Endothelial cell of umbilical vein (primary cell): ENCODE data around the gene GALNT17. TPM values are rescaled to one million over a fixed set of nuclear protein-coding genes. Genes with fewer than 3 reads are reported as not detected.

Experiments used
- BruUV-seq: library from RNA; stranded (reverse); fragments of 400-500 nt; replicated peaks from 2 replicates; lab custom pipeline; 2021; lab: Mats Ljungman, UMichigan
- CTCF ChIA-PET: fragments of 300-600, 350-600 bp; sonication (Branson Sonifier 250); formaldehyde crosslinking; loops from one replicate; lab custom pipeline; 2021; ENCODE audit warnings: antibody characterized with exemption, inconsistent platforms; lab: Charles Lee
- POLR2A ChIA-PET: fragments of 300-600, 350-600 bp; sonication (Branson Sonifier 250); formaldehyde crosslinking; loops from one replicate; lab custom pipeline; 2021; ENCODE audit warnings: antibody characterized with exemption, inconsistent platforms; lab: Charles Lee
- DNase-seq: peaks from one replicate; pipeline ENCODE4 v3.0.0-alpha.2; 2011; ENCODE audit warnings: low read depth, low spot score
- FAIRE-seq: peaks from 2 replicates; lab custom pipeline; 2011; peaks lifted over from hg19 to GRCh38; lab: Jason Lieb, UNC
- H2AFZ ChIP-seq: 2 replicates; pipeline ENCODE4 v1.6.0; 2012; ENCODE audit warnings: low read depth, low read length, control low read depth, inconsistent platforms
- H3K27ac ChIP-seq: 2 replicates; pipeline ENCODE4 v1.5.1; 2011; ENCODE audit warnings: low read depth, mild to moderate bottlenecking, control low read depth, low read length, moderate library complexity; ENCODE audit not compliant: insufficient read depth
- H3K27me3 ChIP-seq, 2 experiments: 2 replicates each; pipeline versions ENCODE4 v1.6.0 to v1.6.1; 2011; ENCODE audit warnings: low read length in 2 of 2, mixed read lengths in 1 of 2; ENCODE audit not compliant: control insufficient read depth in 2 of 2, insufficient read depth in 2 of 2
- H3K36me3 ChIP-seq, 2 experiments: 2 replicates in 1 of 2; 3 replicates in 1 of 2; pipeline ENCODE4 v1.5.1; 2011; ENCODE audit warnings: low read length in 2 of 2, mild to moderate bottlenecking in 1 of 2, moderate library complexity in 1 of 2; ENCODE audit not compliant: control insufficient read depth in 2 of 2, insufficient read depth in 2 of 2; ENCODE audit errors: extremely low read depth in 1 of 2
- H3K4me1 ChIP-seq: 3 replicates; pipeline ENCODE4 v1.5.1; 2011; ENCODE audit warnings: mild to moderate bottlenecking, low read length; ENCODE audit not compliant: control insufficient read depth, insufficient read depth; ENCODE audit errors: extremely low read depth
- H3K4me2 ChIP-seq: 2 replicates; pipeline ENCODE4 v1.6.1; 2011; ENCODE audit warnings: low read length, control low read depth, mixed read lengths; ENCODE audit not compliant: insufficient read depth
- H3K4me3 ChIP-seq, 3 experiments: fragments of 200-600 bp in 1 of 3; sonication (generic), shearing (Covaris generic) in 1 of 3; replicated peaks in 1 of 3; 2 replicates each; pipeline ENCODE4 v1.5.1; 2011 to 2016; ENCODE audit warnings: control low read depth in 3 of 3, low read length in 3 of 3, mild to moderate bottlenecking in 2 of 3, inconsistent platforms in 1 of 3, low read depth in 1 of 3, moderate library complexity in 1 of 3; ENCODE audit not compliant: insufficient read depth in 1 of 3
- H3K79me2 ChIP-seq: 2 replicates; pipeline ENCODE4 v1.6.0; 2012; ENCODE audit warnings: low read length, inconsistent platforms; ENCODE audit not compliant: control insufficient read depth, insufficient read depth
- H3K9ac ChIP-seq: replicated peaks from 2 replicates; pipeline ENCODE3; 2011; ENCODE audit warnings: low read length, control low read depth; ENCODE audit not compliant: insufficient read depth; ENCODE audit errors: extremely low read depth
- H3K9me1 ChIP-seq: replicated peaks from 3 replicates; pipeline ENCODE4 v1.6.0; 2011; ENCODE audit warnings: mild to moderate bottlenecking, low read length; ENCODE audit not compliant: control insufficient read depth, insufficient read depth; ENCODE audit errors: extremely low read depth
- H3K9me3 ChIP-seq: replicated peaks from 2 replicates; pipeline ENCODE4 v1.5.1; 2012; ENCODE audit warnings: low read length, inconsistent platforms; ENCODE audit not compliant: control insufficient read depth, insufficient read depth
- H4K20me1 ChIP-seq: replicated peaks from 2 replicates; pipeline ENCODE3; 2011; ENCODE audit warnings: mild to moderate bottlenecking, low read length; ENCODE audit not compliant: control insufficient read depth, insufficient read depth; ENCODE audit errors: extremely low read depth
- EZH2 ChIP-seq: IDR thresholded peaks from 2 replicates; pipeline ENCODE4 v1.6.1; 2012; ENCODE audit warnings: borderline replicate concordance, low read depth, mild to moderate bottlenecking, moderate library complexity, low read length, inconsistent platforms; ENCODE audit not compliant: severe bottlenecking
- FOS ChIP-seq: IDR thresholded peaks from 2 replicates; pipeline ENCODE4 v1.6.1; 2011; ENCODE audit warnings: mild to moderate bottlenecking, low read length, moderate library complexity, borderline replicate concordance; ENCODE audit not compliant: insufficient read depth
- GATA2 ChIP-seq: IDR thresholded peaks from 2 replicates; pipeline ENCODE4 v1.7.0; 2011; ENCODE audit warnings: low read depth, mild to moderate bottlenecking, moderate library complexity, mixed read lengths, low read length; ENCODE audit not compliant: insufficient read length, insufficient read depth
- JUN ChIP-seq: IDR thresholded peaks from 2 replicates; pipeline ENCODE4 v1.6.1; 2011; ENCODE audit warnings: borderline replicate concordance, low read depth; ENCODE audit not compliant: insufficient read length, insufficient read depth
- MYC ChIP-seq: IDR thresholded peaks from one replicate; pipeline ENCODE4 v1.6.1; 2011; ENCODE audit warnings: mild to moderate bottlenecking, low read depth, low read length
- POLR2A ChIP-seq: IDR thresholded peaks from 2 replicates; pipeline ENCODE4 v1.6.1; 2012; ENCODE audit warnings: low read depth, mild to moderate bottlenecking, control low read depth, low read length
- POLR2AphosphoS5 ChIP-seq: IDR thresholded peaks from 2 replicates; pipeline ENCODE4 v1.6.1; 2012; ENCODE audit warnings: low read depth, mild to moderate bottlenecking, control low read depth, low read length, moderate library complexity; ENCODE audit not compliant: insufficient read depth
- dilution Hi-C: fragments of 300-500 bp; cut with MboI; formaldehyde crosslinking; loops from one replicate; pipeline ENCODE4 v1.15.0; 2019; ENCODE audit warnings: low sequenced_read_pairs; ENCODE audit not compliant: extremely low pct_ligation_motif_present
- intact Hi-C: fragments of 100-400 bp; cut with micrococcal nuclease; formaldehyde crosslinking; loops from one replicate; pipeline ENCODE4 v1.10.0; 2022
- polyA plus RNA-seq, 4 experiments: library from polyadenylated mRNA; depleted of rRNA in 3 of 4; stranded (reverse) in 3 of 4; unstranded in 1 of 4; fragments of >200 nt; gene quantifications; 2 replicates each; pipeline versions ENCODE4 v1.2.1 to v1.2.3, GENCODE V29; 2011 to 2012; ENCODE audit warnings: missing spikeins in 1 of 4
- total RNA-seq: library from RNA; stranded (reverse); gene quantifications from 2 replicates; pipeline ENCODE4 v1.2.3, GENCODE V29; 2021
- TF ChIP-seq, protein P1 (sequence below), 2 donors: IDR thresholded peaks; 1 replicate in 1 of 2; 2 replicates in 1 of 2; pipeline ENCODE4 v1.5.1; 2011; ENCODE audit warnings: low read length in 2 of 2, mild to moderate bottlenecking in 2 of 2, moderate library complexity in 2 of 2, control low read depth in 1 of 2, inconsistent platforms in 1 of 2, low read depth in 1 of 2; ENCODE audit not compliant: insufficient read depth in 1 of 2; ENCODE audit errors: extremely low read depth in 1 of 2
- TF ChIP-seq, protein P2 (sequence below): IDR thresholded peaks from 2 replicates; pipeline ENCODE4 v1.6.1; 2011; ENCODE audit not compliant: insufficient read depth, insufficient read length

GALNT17 gene
- total and polyA plus RNA-seq, 2 donors (not counting 3 experiments of a cell fraction or from before 2014, with no cell fraction given): not detected

DNA sequence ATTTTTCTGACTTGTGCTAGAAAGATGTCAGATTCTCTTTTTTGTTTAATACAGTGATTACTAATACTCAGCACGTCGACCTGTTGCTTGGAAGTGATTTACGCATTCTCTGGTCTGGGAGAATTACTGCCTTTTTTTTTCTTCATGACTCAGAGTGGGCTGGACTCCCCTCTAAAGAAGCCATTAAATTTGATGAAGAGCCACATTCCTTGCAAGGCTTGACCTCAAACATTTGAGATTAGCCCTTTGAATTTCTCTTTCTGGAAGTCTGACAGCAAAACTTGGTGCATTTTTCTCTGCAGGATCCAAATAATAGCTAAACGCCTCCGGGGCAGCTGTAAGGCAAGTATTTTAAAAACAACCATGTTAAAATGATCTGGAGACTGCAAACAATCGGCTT, 171.6 kb downstream of the GALNT17 start:
- Histone ChIP-seq H3K4me1 (no peaks in the 10 kb centered on the region), H3K27ac (no peak overlapping the region), H3K9ac (no peak overlapping the region), H3K4me2 (no peak overlapping the region), H3K9me3 (peaks cover 4% of the 10 kb centered on the region), H3K79me2 (no peaks in the 10 kb centered on the region), H2AFZ (no peak overlapping the region), H4K20me1 (no peaks in the 10 kb centered on the region), H3K9me1 (no peaks in the 10 kb centered on the region), H3K27me3 (no peaks in the 10 kb centered on the region), H3K36me3 (no peaks in the 10 kb centered on the region), H3K4me3 (no peak overlapping the region)
- dilution Hi-C loops: no loop called here
- DNase-seq: no peak
- intact Hi-C loops: no loop called here
- ChIA-PET CTCF (no interaction called here), POLR2A (no interaction called here)
- FAIRE-seq: no peak
- TF ChIP-seq, protein P1, sequence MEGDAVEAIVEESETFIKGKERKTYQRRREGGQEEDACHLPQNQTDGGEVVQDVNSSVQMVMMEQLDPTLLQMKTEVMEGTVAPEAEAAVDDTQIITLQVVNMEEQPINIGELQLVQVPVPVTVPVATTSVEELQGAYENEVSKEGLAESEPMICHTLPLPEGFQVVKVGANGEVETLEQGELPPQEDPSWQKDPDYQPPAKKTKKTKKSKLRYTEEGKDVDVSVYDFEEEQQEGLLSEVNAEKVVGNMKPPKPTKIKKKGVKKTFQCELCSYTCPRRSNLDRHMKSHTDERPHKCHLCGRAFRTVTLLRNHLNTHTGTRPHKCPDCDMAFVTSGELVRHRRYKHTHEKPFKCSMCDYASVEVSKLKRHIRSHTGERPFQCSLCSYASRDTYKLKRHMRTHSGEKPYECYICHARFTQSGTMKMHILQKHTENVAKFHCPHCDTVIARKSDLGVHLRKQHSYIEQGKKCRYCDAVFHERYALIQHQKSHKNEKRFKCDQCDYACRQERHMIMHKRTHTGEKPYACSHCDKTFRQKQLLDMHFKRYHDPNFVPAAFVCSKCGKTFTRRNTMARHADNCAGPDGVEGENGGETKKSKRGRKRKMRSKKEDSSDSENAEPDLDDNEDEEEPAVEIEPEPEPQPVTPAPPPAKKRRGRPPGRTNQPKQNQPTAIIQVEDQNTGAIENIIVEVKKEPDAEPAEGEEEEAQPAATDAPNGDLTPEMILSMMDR (IDR thresholded peaks at IDR 0.05; ENCODE audit: extremely low read depth in 1 of 2, insufficient read depth in 1 of 2, low read depth in 1 of 2, low read length in 2 of 2): no peak
- TF ChIP-seq GATA2: no peak
- BruUV-seq: no TSS peak

DNA sequence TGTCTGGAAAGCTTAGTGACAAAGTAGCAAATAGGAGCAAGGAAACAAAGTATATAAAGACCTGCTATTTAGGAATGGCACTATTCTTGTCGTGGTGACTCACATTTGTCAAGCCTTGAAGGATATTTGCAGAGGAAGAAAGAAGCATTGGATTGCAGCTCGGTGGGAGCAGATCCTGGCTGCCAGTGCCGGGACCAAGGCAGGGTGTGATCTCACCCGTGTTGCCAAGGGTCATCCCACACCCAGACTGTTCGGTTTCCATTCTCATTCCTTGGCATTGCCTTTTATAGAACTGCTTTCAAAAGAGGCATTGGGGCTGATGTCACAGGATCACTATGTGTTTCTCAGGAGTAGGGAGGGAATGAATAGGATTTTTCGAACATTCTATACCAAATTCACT, 176.2 kb downstream of the GALNT17 start:
- Histone ChIP-seq H3K79me2 (no peaks in the 10 kb centered on the region), H3K9me1 (no peaks in the 10 kb centered on the region), H3K4me2 (no peak overlapping the region), H3K9ac (no peak overlapping the region), H4K20me1 (no peaks in the 10 kb centered on the region), H2AFZ (no peak overlapping the region), H3K36me3 (no peaks in the 10 kb centered on the region), H3K4me3 (no peak overlapping the region), H3K27me3 (no peaks in the 10 kb centered on the region), H3K4me1 (no peaks in the 10 kb centered on the region), H3K9me3 (peaks cover 7% of the 10 kb centered on the region), H3K27ac (no peak overlapping the region)
- no peak for TF ChIP-seq GATA2
- no peak for TF ChIP-seq FOS
- TF ChIP-seq MYC: no peak
- TF ChIP-seq POLR2A: no peak
- no peak for TF ChIP-seq EZH2
- TF ChIP-seq, protein P2, sequence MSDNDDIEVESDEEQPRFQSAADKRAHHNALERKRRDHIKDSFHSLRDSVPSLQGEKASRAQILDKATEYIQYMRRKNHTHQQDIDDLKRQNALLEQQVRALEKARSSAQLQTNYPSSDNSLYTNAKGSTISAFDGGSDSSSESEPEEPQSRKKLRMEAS: no peak
- TF ChIP-seq POLR2AphosphoS5: no peak
- TF ChIP-seq, protein P1 (IDR thresholded peaks at IDR 0.05; ENCODE audit: extremely low read depth in 1 of 2, insufficient read depth in 1 of 2, low read depth in 1 of 2, low read length in 2 of 2): no peak
- no peak for TF ChIP-seq JUN
- dilution Hi-C loops: no loop called here
- FAIRE-seq (no peak), DNase-seq (no peak)
- intact Hi-C loops: no loop called here
- POLR2A ChIA-PET: no interaction called here
- BruUV-seq: no TSS peak
- CTCF ChIA-PET: no interaction called here
